ENCODE measurements around the gene PRTG.
"Not testable (repeated sequence)": the region's sequence is repeated elsewhere in the genome, so short reads cannot be mapped to it uniquely, and the experiment has no call there.

The PRTG gene

GRCh38 chr15:55742498-55742926 lies 440 bp downstream of the PRTG start:
- peak; percentile 27 for DNase-seq

GRCh38 chr15:55741833-55742497 lies 987 bp downstream of the PRTG start:
- DNase-seq = peak; percentile 5
- ATAC-seq = no peak

More at GRCh38 chr15:55742498-55742926, 440 bp downstream of the PRTG start:
- peak; percentile 28 for ATAC-seq

- DNase-seq (no peak), ATAC-seq (no peak)
Measured at GRCh38 chr15:55740981-55741832, 1.7 kb downstream of the PRTG start.

- no peak for DNase-seq
- no peak for ATAC-seq
Measured at GRCh38 chr15:55740359-55740878, 2.5 kb downstream of the PRTG start.

DNA sequence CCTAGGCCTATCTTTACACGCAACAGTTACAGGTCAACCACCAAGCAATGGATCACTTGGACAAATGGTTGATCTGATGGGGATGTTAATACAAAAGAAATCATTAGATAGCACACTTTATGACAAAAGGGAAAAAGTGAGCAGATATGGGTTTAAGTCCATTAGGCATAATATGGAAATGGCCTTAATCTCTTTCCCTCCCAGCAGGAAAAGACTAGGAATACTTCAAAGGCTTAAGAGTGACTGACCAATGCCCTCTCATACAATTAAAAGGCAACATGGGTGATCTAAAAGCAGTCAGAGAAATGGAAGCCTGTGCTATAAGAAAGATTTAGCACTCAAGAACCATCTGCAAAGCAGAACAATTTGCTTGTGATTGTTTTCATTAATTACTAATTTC lies 3.3 kb downstream of the PRTG start:
- DNase-seq (no peak), ATAC-seq (no peak)

- ATAC-seq (no peak), DNase-seq (no peak)
Measured at GRCh38 chr15:55738715-55739114, 4.2 kb downstream of the PRTG start.

DNA sequence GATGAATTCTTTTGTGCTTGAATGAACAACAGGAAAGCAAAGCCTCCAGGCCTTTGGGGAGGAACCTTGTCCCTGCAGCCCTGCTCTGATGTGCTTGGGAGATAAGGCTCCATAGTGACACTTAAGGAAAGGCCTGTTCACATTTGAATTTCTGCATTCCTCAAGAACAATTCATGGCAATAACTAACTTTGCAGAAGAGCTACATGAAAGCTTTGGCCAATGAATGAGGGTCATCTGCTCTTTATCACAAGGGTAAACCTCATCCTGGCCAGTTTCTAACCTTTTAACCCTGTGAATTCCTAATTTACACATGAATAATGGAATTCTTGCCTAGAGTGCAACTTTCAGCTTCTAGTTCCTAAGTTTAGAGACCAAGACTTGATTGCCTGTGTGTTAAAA lies 5.6 kb downstream of the PRTG start:
- DNase-seq = no peak
- ATAC-seq = no peak

GRCh38 chr15:55736756-55737155 lies 6.2 kb downstream of the PRTG start:
- ATAC-seq (no peak), DNase-seq (no peak)

DNA sequence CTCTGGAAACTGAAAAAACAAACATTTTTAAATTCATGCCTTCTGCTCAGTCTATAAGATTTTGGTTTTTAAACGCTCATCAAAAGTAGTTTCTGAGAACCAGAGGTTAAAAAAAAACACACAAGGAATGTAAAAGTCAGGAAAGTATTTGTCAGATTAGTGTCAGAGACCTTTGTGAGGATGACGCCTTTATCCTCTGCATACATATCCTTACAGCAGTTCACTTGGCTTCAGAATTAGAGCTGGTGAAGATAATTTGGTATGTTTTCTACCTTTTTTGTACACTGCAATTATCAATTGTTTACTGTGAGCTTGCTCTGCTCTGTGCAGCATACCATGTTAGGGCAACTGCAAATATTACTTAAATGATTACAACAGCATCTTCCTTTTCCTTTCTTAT lies 8.3 kb downstream of the PRTG start:
- no peak for ATAC-seq
- no peak for DNase-seq

- ATAC-seq, DNase-seq: not testable (repeated sequence)
Measured at GRCh38 chr15:55733461-55733860, 9.5 kb downstream of the PRTG start.

GRCh38 chr15:55721554-55722185 lies 21.3 kb downstream of the PRTG start:
- DNase-seq (no peak), ATAC-seq (no peak)

GRCh38 chr15:55715355-55716076 lies 27.4 kb downstream of the PRTG start:
- no peak for ATAC-seq
- DNase-seq = no peak

GRCh38 chr15:55714064-55714463 lies 28.9 kb downstream of the PRTG start:
- DNase-seq = no peak
- no peak for ATAC-seq

GRCh38 chr15:55712363-55712762 lies 30.6 kb downstream of the PRTG start:
- ATAC-seq (no peak), DNase-seq (no peak)

DNA sequence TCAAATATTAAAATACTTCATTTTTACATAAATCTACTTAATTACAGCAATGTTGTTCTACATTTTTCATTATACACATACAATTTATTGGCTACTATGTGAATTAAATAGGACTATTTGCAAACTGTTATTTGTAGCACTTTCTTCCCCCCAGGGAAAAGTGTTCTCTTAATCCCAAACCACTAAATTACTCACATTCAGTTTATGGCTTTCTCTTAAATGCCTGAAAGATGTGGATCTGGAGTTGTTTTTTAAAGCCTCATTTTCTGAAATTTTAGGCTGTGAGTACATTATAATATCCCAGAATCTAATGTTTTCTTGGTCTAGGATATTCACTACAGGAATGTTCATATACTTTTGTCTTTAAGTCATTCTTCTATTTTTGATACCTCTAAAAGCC lies 32.7 kb downstream of the PRTG start:
- DNase-seq = no peak
- no peak for ATAC-seq

DNA sequence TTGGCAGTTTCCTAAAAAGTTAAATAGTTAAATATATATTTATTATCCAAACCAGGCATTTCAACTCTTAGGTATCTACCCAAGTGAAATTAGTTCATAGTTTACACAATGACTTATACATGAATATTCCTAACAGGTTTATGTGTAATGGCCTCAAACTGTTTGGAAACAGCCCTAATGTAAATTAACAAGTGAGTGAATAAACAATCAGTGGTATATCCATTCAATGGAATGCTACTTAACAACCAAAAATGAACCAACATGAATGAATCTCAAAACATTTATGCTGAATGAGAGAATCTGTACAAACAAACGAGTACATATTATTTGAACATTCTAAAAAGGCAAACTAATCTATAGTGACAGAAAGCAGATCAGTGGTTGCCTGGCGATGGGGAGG lies 33.5 kb downstream of the PRTG start:
- no peak for DNase-seq
- no peak for ATAC-seq

DNA sequence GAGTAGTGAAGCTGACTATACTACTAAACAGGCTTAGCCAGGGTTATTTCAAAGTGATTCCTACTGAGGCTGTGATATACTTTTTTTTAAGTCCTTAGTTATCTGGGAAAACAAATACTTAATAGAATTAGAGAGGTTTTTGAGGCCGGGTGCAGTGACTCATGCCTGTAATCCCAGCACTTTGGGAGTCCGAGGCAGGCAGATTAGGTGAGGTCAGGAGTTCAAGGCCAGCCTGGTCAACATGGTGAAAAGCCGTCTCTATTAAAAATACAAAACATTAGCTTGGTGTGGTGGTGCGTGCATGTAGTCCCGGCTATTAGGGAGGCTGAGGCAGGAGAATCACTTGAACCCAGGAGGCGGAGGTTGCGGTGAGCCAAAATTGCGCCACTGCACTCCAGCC lies 34.2 kb downstream of the PRTG start:
- ATAC-seq (no peak), DNase-seq (no peak)

GRCh38 chr15:55707951-55708350 lies 35.0 kb downstream of the PRTG start:
- ATAC-seq = no peak
- DNase-seq = no peak

DNA sequence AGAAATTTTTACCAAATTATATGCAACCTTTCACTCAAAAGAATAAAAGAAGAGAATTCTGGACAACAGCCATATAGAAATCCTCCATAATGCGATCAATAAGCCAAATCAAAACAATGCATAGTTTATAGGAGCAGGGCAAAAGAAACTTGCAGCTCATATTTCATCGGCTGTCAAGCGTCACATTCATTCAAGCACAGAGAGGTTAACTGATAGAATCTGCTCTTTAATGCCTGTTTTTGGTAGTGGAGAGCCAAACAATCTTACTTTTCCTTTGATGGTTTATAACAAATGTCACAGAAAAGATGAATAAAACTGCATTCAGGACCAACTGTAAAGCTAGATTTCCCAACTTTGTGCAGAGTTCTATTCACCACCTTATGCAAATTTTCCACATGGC lies 35.4 kb downstream of the PRTG start:
- DNase-seq = no peak
- no peak for ATAC-seq

GRCh38 chr15:55703873-55704301 lies 39.1 kb downstream of the PRTG start:
- DNase-seq (no peak), ATAC-seq (no peak)

- ATAC-seq = no peak
- DNase-seq = no peak
Measured at GRCh38 chr15:55700876-55701275, 42.1 kb downstream of the PRTG start.

- ATAC-seq = no peak
- DNase-seq = no peak
Measured at GRCh38 chr15:55698653-55699052, 44.3 kb downstream of the PRTG start.

Data from stimulated activated naive CD8-positive, alpha-beta T cell treated with anti-CD3 and anti-CD28 coated beads, Interleukin-15, Interleukin-2, amounts not matched to agents 100 U/mL and 50 U/mL, for 24 hours (primary cell).